Hepatocyte (in vitro differentiated cells): ENCODE data around the gene HS1BP3.

ENCODE experiments used
- EZH2 ChIP-seq: fragments of 200-600 bp; sonication (generic); IDR thresholded peaks from 2 replicates; pipeline ENCODE4 v1.6.1; 2016; ENCODE audit warnings: antibody characterized with exemption, mild to moderate bottlenecking, borderline replicate concordance
- TF ChIP-seq, protein P1 (sequence below): fragments of 200-600 bp; sonication (generic); IDR thresholded peaks from 2 replicates; pipeline ENCODE4 v1.5.1; 2016; ENCODE audit warnings: antibody characterized with exemption, mild to moderate bottlenecking; ENCODE audit not compliant: poor library complexity

- TF ChIP-seq, protein P1, sequence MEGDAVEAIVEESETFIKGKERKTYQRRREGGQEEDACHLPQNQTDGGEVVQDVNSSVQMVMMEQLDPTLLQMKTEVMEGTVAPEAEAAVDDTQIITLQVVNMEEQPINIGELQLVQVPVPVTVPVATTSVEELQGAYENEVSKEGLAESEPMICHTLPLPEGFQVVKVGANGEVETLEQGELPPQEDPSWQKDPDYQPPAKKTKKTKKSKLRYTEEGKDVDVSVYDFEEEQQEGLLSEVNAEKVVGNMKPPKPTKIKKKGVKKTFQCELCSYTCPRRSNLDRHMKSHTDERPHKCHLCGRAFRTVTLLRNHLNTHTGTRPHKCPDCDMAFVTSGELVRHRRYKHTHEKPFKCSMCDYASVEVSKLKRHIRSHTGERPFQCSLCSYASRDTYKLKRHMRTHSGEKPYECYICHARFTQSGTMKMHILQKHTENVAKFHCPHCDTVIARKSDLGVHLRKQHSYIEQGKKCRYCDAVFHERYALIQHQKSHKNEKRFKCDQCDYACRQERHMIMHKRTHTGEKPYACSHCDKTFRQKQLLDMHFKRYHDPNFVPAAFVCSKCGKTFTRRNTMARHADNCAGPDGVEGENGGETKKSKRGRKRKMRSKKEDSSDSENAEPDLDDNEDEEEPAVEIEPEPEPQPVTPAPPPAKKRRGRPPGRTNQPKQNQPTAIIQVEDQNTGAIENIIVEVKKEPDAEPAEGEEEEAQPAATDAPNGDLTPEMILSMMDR = no peak
- no peak for TF ChIP-seq EZH2
These were observed 40.9 kb downstream of the HS1BP3 start for GRCh38 chr2:20609995-20610357.
